Cerebellar cortex (tissue), 1 donor: Measurements from ENCODE around the gene GNAI3.
A peak's percentile ranks its signal among the peaks of the same experiment; 100 is the strongest.

Experiments used
- DNase-seq: peaks from one replicate; pipeline ENCODE4 v3.0.0-alpha.2; 2015; ENCODE audit warnings: low spot score

GNAI3 gene

GRCh38 chr1:109546311-109547109 is 1.9 kb upstream of the GNAI3 start:
- DNase-seq = peak; percentile 93

GRCh38 chr1:109547463-109548320 is 723 bp upstream of the GNAI3 start:
- DNase-seq = no peak

- DNase-seq = no peak
Observed at GRCh38 chr1:109556563-109556962, 8.1 kb downstream of the GNAI3 start.

GRCh38 chr1:109557520-109557919 is 9.1 kb downstream of the GNAI3 start:
- no peak for DNase-seq

GRCh38 chr1:109559995-109560394 is 11.6 kb downstream of the GNAI3 start:
- DNase-seq = no peak

GRCh38 chr1:109564194-109564878 is 15.9 kb downstream of the GNAI3 start:
- DNase-seq = no peak

GRCh38 chr1:109565241-109565640 is 16.8 kb downstream of the GNAI3 start:
- DNase-seq = no peak

GRCh38 chr1:109566982-109567381 is 18.6 kb downstream of the GNAI3 start:
- DNase-seq = no peak

GRCh38 chr1:109567877-109568672 is 19.7 kb downstream of the GNAI3 start:
- DNase-seq = peak; percentile 10

GRCh38 chr1:109569323-109569722 is 20.9 kb downstream of the GNAI3 start:
- no peak for DNase-seq

- DNase-seq = no peak
Observed at GRCh38 chr1:109570414-109570813, 22.0 kb downstream of the GNAI3 start.

GRCh38 chr1:109573785-109574184 is 25.4 kb downstream of the GNAI3 start:
- no peak for DNase-seq

- peak; percentile 14 for DNase-seq
Observed at GRCh38 chr1:109578947-109579443, 30.6 kb downstream of the GNAI3 start.

GRCh38 chr1:109579491-109579890 is 31.1 kb downstream of the GNAI3 start:
- peak; percentile 90 for DNase-seq

GRCh38 chr1:109582021-109582420 is 33.6 kb downstream of the GNAI3 start:
- DNase-seq = no peak

GRCh38 chr1:109584766-109585165 is 36.4 kb downstream of the GNAI3 start:
- no peak for DNase-seq

GRCh38 chr1:109586055-109586454 is 37.6 kb downstream of the GNAI3 start:
- DNase-seq = no peak

GRCh38 chr1:109589177-109589576 is 40.8 kb downstream of the GNAI3 start:
- no peak for DNase-seq

- DNase-seq = no peak
Observed at GRCh38 chr1:109589679-109590078, 41.3 kb downstream of the GNAI3 start.

- no peak for DNase-seq
Observed at GRCh38 chr1:109592916-109593315, 44.5 kb downstream of the GNAI3 start.

- no peak for DNase-seq
Observed at GRCh38 chr1:109595531-109595930, 47.1 kb downstream of the GNAI3 start.

GRCh38 chr1:109598156-109598555 is 49.7 kb downstream of the GNAI3 start:
- DNase-seq = no peak
